Body of pancreas (tissue), 4 donors: ENCODE data around the gene GCG.

Experiments
- CTCF ChIP-seq, 7 experiments: fragments of 450-650 bp in 4 of 7; fragments of 200-600 bp in 3 of 7; sonication (generic) in 3 of 7; IDR thresholded peaks; one replicate each; pipeline ENCODE4 v1.5.1; 2016 to 2019; ENCODE audit warnings: antibody characterized with exemption in 7 of 7
- POLR2A ChIP-seq, 3 donors: fragments of 450-650 bp; IDR thresholded peaks; one replicate each; pipeline ENCODE4 v1.6.1; 2016; ENCODE audit warnings: antibody characterized with exemption in 3 of 3, mild to moderate bottlenecking in 2 of 3

- TF ChIP-seq CTCF (IDR thresholded peaks at IDR 0.05) (no peak), POLR2A (IDR thresholded peaks at IDR 0.05) (no peak)
These were observed 33.6 kb downstream of the GCG start for GRCh38 chr2:162118166-162119031.
